Right lobe of liver (tissue), 6 donors: Measurements from ENCODE around the gene SLAIN1. TPM values are rescaled to one million over a fixed set of nuclear protein-coding genes. Genes with fewer than 3 reads are reported as not detected.

Experiments used
- ATAC-seq, 4 donors: fragments of 200-7000 bp; cut with Tn5 transposase; one replicate each; pipeline ENCODE4 v1.9.1; 2020; ENCODE audit warnings: mild to moderate bottlenecking in 4 of 4, moderate library complexity in 4 of 4
- DNase-seq, 3 donors: peaks; one replicate each; pipeline ENCODE4 v3.0.0-alpha.2; 2020
- H3K27ac ChIP-seq, 3 donors: fragments of 200-600 bp; one replicate each; pipeline ENCODE4 v1.8.0; 2022
- H3K27me3 ChIP-seq, 2 donors: fragments of 200-600 bp; one replicate each; pipeline ENCODE4 v1.8.0; 2022
- H3K36me3 ChIP-seq, 4 donors: fragments of 200-600 bp; sonication (generic) in 1 of 4; one replicate each; pipeline versions ENCODE4 v1.5.1 to v1.8.0; 2017 to 2022; ENCODE audit warnings: control low read depth in 1 of 4
- H3K4me1 ChIP-seq, 4 donors: fragments of 200-600 bp; sonication (generic) in 1 of 4; one replicate each; pipeline versions ENCODE4 v1.5.1 to v1.8.0; 2017 to 2022; ENCODE audit warnings: control low read depth in 1 of 4
- H3K4me3 ChIP-seq, 3 donors: fragments of 200-600 bp; one replicate each; pipeline ENCODE4 v1.8.0; 2022
- H3K9me3 ChIP-seq, 4 donors: fragments of 200-600 bp; sonication (generic) in 1 of 4; one replicate each; pipeline versions ENCODE4 v1.5.1 to v1.8.0; 2017 to 2022; ENCODE audit warnings: control low read depth in 1 of 4
- CTCF ChIP-seq, 4 donors: fragments of 200-600 bp in 3 of 4; fragments of 450-650 bp in 1 of 4; IDR thresholded peaks; one replicate each; pipeline versions ENCODE4 v1.5.1 to v1.8.0; 2016 to 2022; ENCODE audit warnings: antibody characterized with exemption in 4 of 4, mild to moderate bottlenecking in 2 of 4
- POLR2A ChIP-seq: fragments of 450-650 bp; IDR thresholded peaks from one replicate; pipeline ENCODE4 v1.6.1; 2017; ENCODE audit warnings: antibody characterized with exemption, mild to moderate bottlenecking
- WGBS: methylation state at CpG from one replicate; pipeline ENCODE4 v1.1.6; 2018; ENCODE audit warnings: low coverage, low lambda C conversion rate; ENCODE audit not compliant: insufficient coverage; ENCODE audit errors: missing lambda C conversion rate; 5-methylcytosine and 5-hydroxymethylcytosine counted together
- intact Hi-C, 2 donors: fragments of 100-400 bp; cut with DNase I; formaldehyde crosslinking; loops; one replicate each; pipeline versions ENCODE4 v1.11.2 to v1.14.1; 2022
- total RNA-seq, 6 experiments: library from RNA; depleted of rRNA in 2 of 6; stranded (reverse); fragments of >200 nt in 2 of 6; fragmentation: NEBNext Ultra II Directional in 3 of 6; extraction: Animal tissue kit (Norgen Biotek cat#: 25700) in 3 of 6; gene quantifications; one replicate each; pipeline versions ENCODE4 v1.1.0 to v1.2.4, GENCODE V29; 2016 to 2023
- donor health status: DM: no; HTN: yes; CAD: no.
- donor health status: DM: no; HTN: no; CAD: no.
- donor health status: DM: no; HTN: no; CAD: no.
- donor health status: DM: no; HTN: yes; CAD: no.
- donor health status: DM: no; HTN: yes; CAD: no.

The SLAIN1 gene
- total RNA-seq, 6 experiments from 2014 or later, result 3.8 to 11.1 (median 5.8) TPM

GRCh38 chr13:77741597-77741972, 44.1 kb downstream of the SLAIN1 start:
- WGBS, result 82% methylated on average over 1 of the region's 1 CpG
- Histone ChIP-seq H3K27ac (no peak overlapping the region), H3K4me1 (no peaks in the 10 kb centered on the region), H3K4me3 (no peak overlapping the region), H3K9me3 (no peaks in the 10 kb centered on the region), H3K27me3 (no peaks in the 10 kb centered on the region), H3K36me3 (no peaks in the 10 kb centered on the region)
- ATAC-seq, result no peak
- intact Hi-C loops, result no loop called here
- DNase-seq, result no peak
- TF ChIP-seq POLR2A, result no peak
- no peak for TF ChIP-seq CTCF (IDR thresholded peaks at IDR 0.05)

GRCh38 chr13:77742801-77743200, 45.3 kb downstream of the SLAIN1 start:
- no peak overlapping the region for H3K4me3 ChIP-seq
- no peaks in the 10 kb centered on the region for H3K36me3 ChIP-seq
- H3K4me1 ChIP-seq, result no peaks in the 10 kb centered on the region
- H3K27me3 ChIP-seq, result no peaks in the 10 kb centered on the region
- ATAC-seq (no peak), DNase-seq (no peak)
- no peaks in the 10 kb centered on the region for H3K9me3 ChIP-seq
- H3K27ac ChIP-seq, result no peak overlapping the region
- no peak for TF ChIP-seq POLR2A
- intact Hi-C loops, result no loop called here
- 100% methylated on average over 1 of the region's 2 CpGs for WGBS

- H3K27ac ChIP-seq, result no peak overlapping the region
- 89% methylated on average over 1 of the region's 1 CpG for WGBS
- intact Hi-C loops, result no loop called here
- DNase-seq (no peak), ATAC-seq (no peak)
- no peak overlapping the region for H3K4me3 ChIP-seq
- no peaks in the 10 kb centered on the region for H3K36me3 ChIP-seq
- no peaks in the 10 kb centered on the region for H3K27me3 ChIP-seq
- H3K9me3 ChIP-seq, result no peaks in the 10 kb centered on the region
- no peaks in the 10 kb centered on the region for H3K4me1 ChIP-seq
- TF ChIP-seq POLR2A, result no peak
- no peak for TF ChIP-seq CTCF (IDR thresholded peaks at IDR 0.05)
Measured at GRCh38 chr13:77745784-77746183, 48.3 kb downstream of the SLAIN1 start.

GRCh38 chr13:77749344-77749880, 51.9 kb downstream of the SLAIN1 start:
- H3K27me3 ChIP-seq, result no peaks in the 10 kb centered on the region
- TF ChIP-seq CTCF (IDR thresholded peaks at IDR 0.05) (no peak), POLR2A (no peak)
- intact Hi-C loops, result no loop called here
- H3K9me3 ChIP-seq, result no peaks in the 10 kb centered on the region
- no peak overlapping the region for H3K4me3 ChIP-seq
- no peaks in the 10 kb centered on the region for H3K4me1 ChIP-seq
- H3K36me3 ChIP-seq, result no peaks in the 10 kb centered on the region
- 57% methylated on average over 2 of the region's 2 CpGs for WGBS
- no peak overlapping the region for H3K27ac ChIP-seq
- DNase-seq (no peak), ATAC-seq (no peak)

- intact Hi-C loops, result no loop called here
- TF ChIP-seq POLR2A, result no peak
- peak; percentile 80 to 86 (median 80) for TF ChIP-seq CTCF (IDR thresholded peaks at IDR 0.05)
- Histone ChIP-seq H3K4me3 (no peak overlapping the region), H3K27me3 (no peaks in the 10 kb centered on the region), H3K4me1 (no peaks in the 10 kb centered on the region), H3K27ac (no peak overlapping the region), H3K9me3 (no peaks in the 10 kb centered on the region), H3K36me3 (no peaks in the 10 kb centered on the region)
- DNase-seq, result no peak
- ATAC-seq, result peak; percentile 88 to 95 (median 92)
- 12% methylated on average over 2 of the region's 5 CpGs for WGBS
Measured at GRCh38 chr13:77751513-77752456, 54.3 kb downstream of the SLAIN1 start.
